Prostate gland (tissue), 2 donors: ENCODE data around the gene BATF. TPM values are rescaled to one million over a fixed set of nuclear protein-coding genes. Genes with fewer than 3 reads are reported as not detected.
A peak's percentile ranks its signal among the peaks of the same experiment; 100 is the strongest.
"Not testable (repeated sequence)": the region's sequence is repeated elsewhere in the genome, so short reads cannot be mapped to it uniquely, and the experiment has no call there.

Source experiments
- DNase-seq: peaks from one replicate; pipeline ENCODE4 v3.0.0-alpha.2; 2019; ENCODE audit warnings: low spot score
- H3K27ac ChIP-seq, 2 donors: fragments of 200-600 bp; sonication (generic); 2 replicates each; pipeline ENCODE4 v1.5.1; 2017 to 2019
- H3K27me3 ChIP-seq: fragments of 200-600 bp; sonication (generic); replicated peaks from 2 replicates; pipeline ENCODE4 v1.5.1; 2019; ENCODE audit not compliant: insufficient read depth
- H3K36me3 ChIP-seq, 2 donors: fragments of 200-600 bp; sonication (generic); 1 replicate in 1 of 2; 2 replicates in 1 of 2; pipeline versions ENCODE4 v1.5.1 to v1.8.1; 2017 to 2019
- H3K4me1 ChIP-seq: fragments of 200-600 bp; sonication (generic); replicated peaks from 2 replicates; pipeline ENCODE4 v1.5.1; 2019
- H3K4me3 ChIP-seq, 2 donors: fragments of 200-600 bp; sonication (generic); 2 replicates each; pipeline ENCODE4 v1.5.1; 2017 to 2019
- H3K9me3 ChIP-seq: fragments of 200-600 bp; sonication (generic); 2 replicates; pipeline ENCODE4 v1.5.1; 2017
- POLR2A ChIP-seq: fragments of 450-650 bp; IDR thresholded peaks from one replicate; pipeline ENCODE4 v1.6.1; 2016; ENCODE audit warnings: antibody characterized with exemption, mild to moderate bottlenecking
- POLR2AphosphoS5 ChIP-seq: sonication (generic); formaldehyde crosslinking; IDR thresholded peaks from one replicate; pipeline ENCODE4 v1.6.1; 2017; ENCODE audit warnings: antibody characterized with exemption
- WGBS: methylation state at CpG from one replicate; pipeline ENCODE4 v1.1.5; 2018; 5-methylcytosine and 5-hydroxymethylcytosine counted together
- intact Hi-C: fragments of 100-400 bp; cut with DNase I; formaldehyde crosslinking; loops from one replicate; pipeline ENCODE4 v1.14.2; 2022
- total RNA-seq, 2 donors: library from RNA; depleted of rRNA; stranded (reverse); fragments of >200 nt; gene quantifications; one replicate each; pipeline ENCODE4 v1.1.0, GENCODE V29; 2016
- TF ChIP-seq, protein P1 (sequence below), 4 experiments: fragments of 200-600 bp in 2 of 4; fragments of 450-650 bp in 2 of 4; sonication (generic) in 2 of 4; IDR thresholded peaks; 1 replicate in 3 of 4; 2 replicates in 1 of 4; pipeline ENCODE4 v1.5.1; 2016 to 2019; ENCODE audit warnings: antibody characterized with exemption in 4 of 4, mild to moderate bottlenecking in 2 of 4, moderate library complexity in 2 of 4

BATF gene, protein sequence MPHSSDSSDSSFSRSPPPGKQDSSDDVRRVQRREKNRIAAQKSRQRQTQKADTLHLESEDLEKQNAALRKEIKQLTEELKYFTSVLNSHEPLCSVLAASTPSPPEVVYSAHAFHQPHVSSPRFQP
- 10 to 100 TPM in 1 of 2 donors, 1 to 10 TPM in 1; 3.1 to 11.8 TPM for total RNA-seq

DNA sequence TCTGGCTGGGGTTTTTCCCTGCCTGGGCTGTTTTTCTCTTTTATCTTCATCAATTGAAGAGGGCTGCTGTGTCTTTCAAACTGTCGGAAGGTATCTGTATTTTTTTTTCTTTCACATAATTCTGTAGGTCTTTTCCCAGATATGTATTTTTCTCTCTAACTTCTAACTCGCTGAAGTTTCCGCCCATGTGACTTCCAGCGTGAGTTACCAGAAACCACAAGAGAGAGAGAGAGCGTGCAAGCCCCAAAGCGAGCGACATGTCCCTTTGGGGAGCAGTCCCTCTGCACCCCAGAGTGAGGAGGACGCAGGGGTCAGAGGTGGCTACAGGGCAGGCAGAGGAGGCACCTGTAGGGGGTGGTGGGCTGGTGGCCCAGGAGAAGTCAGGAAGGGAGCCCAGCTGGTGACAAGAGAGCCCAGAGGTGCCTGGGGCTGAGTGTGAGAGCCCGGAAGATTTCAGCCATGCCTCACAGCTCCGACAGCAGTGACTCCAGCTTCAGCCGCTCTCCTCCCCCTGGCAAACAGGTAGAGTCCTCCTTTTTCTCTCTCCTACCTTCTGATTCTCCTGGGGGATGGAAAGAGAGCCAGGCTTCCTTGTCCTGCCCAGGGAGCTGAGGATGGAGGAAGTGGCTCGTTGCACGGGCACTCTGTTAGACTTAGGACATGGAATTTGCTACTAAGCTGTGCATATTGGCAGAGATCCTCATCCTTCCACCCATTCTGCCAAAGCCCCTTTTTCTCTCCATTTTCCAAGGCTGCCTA, at the start of gene BATF:
BATF (plus strand) TSS at position 246 of the 759 bp plus-strand sequence; CDS start at position 460, 214 bp downstream.
- H3K4me3 ChIP-seq = peak within 1 kb of the TSS; percentile 0 to 6
- no peak for DNase-seq
- peak; percentile 31 for TF ChIP-seq POLR2A
- TF ChIP-seq, protein P1, sequence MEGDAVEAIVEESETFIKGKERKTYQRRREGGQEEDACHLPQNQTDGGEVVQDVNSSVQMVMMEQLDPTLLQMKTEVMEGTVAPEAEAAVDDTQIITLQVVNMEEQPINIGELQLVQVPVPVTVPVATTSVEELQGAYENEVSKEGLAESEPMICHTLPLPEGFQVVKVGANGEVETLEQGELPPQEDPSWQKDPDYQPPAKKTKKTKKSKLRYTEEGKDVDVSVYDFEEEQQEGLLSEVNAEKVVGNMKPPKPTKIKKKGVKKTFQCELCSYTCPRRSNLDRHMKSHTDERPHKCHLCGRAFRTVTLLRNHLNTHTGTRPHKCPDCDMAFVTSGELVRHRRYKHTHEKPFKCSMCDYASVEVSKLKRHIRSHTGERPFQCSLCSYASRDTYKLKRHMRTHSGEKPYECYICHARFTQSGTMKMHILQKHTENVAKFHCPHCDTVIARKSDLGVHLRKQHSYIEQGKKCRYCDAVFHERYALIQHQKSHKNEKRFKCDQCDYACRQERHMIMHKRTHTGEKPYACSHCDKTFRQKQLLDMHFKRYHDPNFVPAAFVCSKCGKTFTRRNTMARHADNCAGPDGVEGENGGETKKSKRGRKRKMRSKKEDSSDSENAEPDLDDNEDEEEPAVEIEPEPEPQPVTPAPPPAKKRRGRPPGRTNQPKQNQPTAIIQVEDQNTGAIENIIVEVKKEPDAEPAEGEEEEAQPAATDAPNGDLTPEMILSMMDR (IDR thresholded peaks at IDR 0.05) = no peak
- no peak for TF ChIP-seq POLR2AphosphoS5
- no peaks in the 10 kb centered on the region for H3K36me3 ChIP-seq
- no peaks in the 10 kb centered on the region for H3K27me3 ChIP-seq
- intact Hi-C loops = no loop called here
- peak within 1 kb of the TSS; percentile 55 to 70 for H3K27ac ChIP-seq
- no peaks in the 10 kb centered on the region for H3K9me3 ChIP-seq
- WGBS = 62% methylated on average over 13 of the region's 13 CpGs
- H3K4me1 ChIP-seq = no peaks in the 10 kb centered on the region

DNA sequence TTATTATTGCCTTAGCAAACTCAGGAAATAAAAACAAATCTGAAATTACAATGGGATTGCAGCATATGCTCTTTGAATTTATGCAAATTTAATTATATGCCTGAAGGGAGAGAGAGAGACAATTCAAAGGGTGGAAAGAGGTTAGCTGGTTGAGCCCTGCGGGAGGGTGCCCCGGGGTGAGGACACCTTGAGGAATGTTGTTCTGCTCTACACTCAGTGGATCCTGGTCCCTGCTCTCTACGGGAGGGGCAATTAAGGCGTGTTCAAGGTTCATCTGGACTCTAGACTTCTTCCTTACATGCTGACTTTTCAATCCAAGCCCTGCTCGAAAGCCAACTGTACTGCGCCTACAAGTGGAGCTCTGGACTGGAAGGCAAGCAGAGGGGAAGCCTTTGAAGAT, 48.1 kb upstream of the BATF start:
- H3K4me1 ChIP-seq, intact Hi-C loops, H3K27me3 ChIP-seq, H3K9me3 ChIP-seq, DNase-seq, H3K36me3 ChIP-seq, H3K27ac ChIP-seq, H3K4me3 ChIP-seq: not testable (repeated sequence)
- WGBS = 69% methylated on average over 6 of the region's 6 CpGs

DNA sequence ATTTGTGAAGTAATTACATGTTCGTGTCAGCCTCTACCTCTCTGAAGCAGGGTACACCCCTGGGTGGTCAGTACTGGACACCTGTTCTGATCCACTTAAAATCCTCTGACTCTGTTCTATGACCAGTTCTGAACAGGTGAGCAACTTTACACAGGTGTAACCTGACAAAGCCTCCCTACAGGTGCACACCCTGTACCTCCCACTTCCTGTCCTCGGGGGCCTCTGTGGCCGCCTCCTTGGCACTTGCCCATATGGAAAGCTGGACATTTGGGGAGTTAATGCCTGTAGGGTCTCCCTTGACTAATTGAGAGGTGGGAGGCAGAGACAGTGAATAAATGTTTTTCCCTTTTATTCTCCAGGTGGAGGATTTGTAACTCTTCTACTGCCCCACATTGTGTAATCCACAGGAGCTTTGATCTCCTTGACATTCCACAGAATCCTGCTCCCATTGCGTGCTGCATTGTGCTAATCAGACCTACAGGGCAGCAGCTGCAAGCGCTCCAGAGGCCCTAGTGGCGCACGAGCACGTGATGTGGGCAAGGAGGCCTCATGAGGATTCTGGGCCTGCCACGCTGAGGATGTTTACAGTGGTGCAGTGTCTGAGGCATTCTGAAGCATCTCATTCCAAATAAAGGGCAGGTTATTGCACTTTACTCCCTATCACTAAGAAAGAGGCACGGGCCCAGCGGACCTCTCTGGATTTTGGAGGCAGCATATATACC, 45.8 kb upstream of the BATF start:
- H3K27ac ChIP-seq = no peak overlapping the region
- TF ChIP-seq POLR2AphosphoS5 = no peak

DNA sequence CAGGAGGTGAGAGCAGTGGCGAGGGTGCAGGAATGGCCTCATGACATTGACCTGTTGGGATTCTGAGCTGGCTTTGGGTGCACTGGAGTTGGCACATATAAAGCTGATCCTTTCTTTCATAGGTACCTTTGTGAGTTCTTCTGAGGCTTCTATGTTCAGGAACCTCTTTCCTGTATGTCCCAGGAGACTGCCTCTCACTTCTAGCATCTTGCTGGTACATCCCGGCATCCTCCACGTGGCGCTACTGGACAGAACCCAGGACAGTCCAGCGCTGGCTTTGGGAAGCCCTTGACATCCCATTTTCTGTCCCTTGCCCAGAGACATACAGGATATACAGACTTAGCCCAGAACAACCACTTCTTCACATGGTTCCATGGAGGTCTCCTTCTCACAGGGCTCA, 44.4 kb upstream of the BATF start:
- Histone ChIP-seq H3K27ac (no peak overlapping the region), H3K4me3 (no peak overlapping the region), H3K36me3 (no peaks in the 10 kb centered on the region), H3K27me3 (no peaks in the 10 kb centered on the region), H3K9me3 (no peaks in the 10 kb centered on the region), H3K4me1 (no peaks in the 10 kb centered on the region)
- DNase-seq = no peak
- WGBS = 93% methylated on average over 5 of the region's 5 CpGs
- TF ChIP-seq, protein P1 (IDR thresholded peaks at IDR 0.05) = no peak
- TF ChIP-seq POLR2A (no peak), POLR2AphosphoS5 (no peak)
- intact Hi-C loops = no loop called here

More for the DNA sequence above, 45.8 kb upstream of the BATF start:
- intact Hi-C loops = no loop called here
- H3K9me3 ChIP-seq = no peaks in the 10 kb centered on the region
- no peaks in the 10 kb centered on the region for H3K27me3 ChIP-seq
- no peaks in the 10 kb centered on the region for H3K4me1 ChIP-seq
- H3K4me3 ChIP-seq = no peak overlapping the region
- H3K36me3 ChIP-seq = no peaks in the 10 kb centered on the region
- no peak for DNase-seq
- 69% methylated on average over 11 of the region's 11 CpGs for WGBS

DNA sequence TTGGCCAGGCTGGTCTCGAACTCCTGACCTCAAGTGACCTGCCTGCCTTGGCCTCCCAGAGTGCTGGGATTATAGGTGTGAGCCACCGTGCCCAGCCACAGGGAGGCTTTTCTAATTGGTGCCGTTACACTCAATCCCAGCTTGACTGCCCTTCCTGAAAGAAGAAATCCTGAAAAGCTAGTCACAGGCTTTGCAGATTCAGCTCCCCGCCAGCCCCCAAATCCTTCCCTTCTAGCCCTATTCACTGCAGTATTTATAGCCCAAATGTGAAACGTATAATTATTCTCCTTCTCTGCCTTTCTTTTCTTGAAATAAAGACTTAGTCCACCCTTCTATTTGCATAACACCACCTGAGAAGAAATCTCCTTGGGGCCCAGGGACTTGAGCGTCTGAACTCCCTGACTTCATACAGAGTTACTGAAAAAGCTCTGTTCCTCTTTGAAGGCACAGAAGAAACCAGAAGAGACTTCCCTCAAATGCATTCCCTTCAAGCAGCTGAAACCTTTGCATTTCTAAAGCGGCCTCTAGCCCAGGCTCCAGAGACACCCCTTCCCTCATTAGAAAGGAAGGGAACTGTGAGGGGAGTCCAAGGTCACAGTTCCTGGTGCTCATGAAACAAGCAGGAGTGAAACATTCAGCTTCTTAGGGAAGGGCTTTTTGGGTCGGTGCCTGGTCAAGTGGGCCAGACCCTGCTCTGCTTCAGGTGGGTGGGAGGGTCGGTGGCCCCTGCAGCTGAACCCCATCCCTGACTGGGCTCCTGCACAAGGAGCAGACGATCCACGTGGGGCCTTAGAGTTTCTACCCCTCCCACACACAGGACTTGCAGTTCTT, 42.3 kb upstream of the BATF start:
- H3K4me1 ChIP-seq = no peaks in the 10 kb centered on the region
- H3K4me3 ChIP-seq = no peak overlapping the region
- no peaks in the 10 kb centered on the region for H3K36me3 ChIP-seq
- DNase-seq = no peak
- intact Hi-C loops = no loop called here
- no peaks in the 10 kb centered on the region for H3K9me3 ChIP-seq
- TF ChIP-seq, protein P1 (IDR thresholded peaks at IDR 0.05) = no peak
- H3K27ac ChIP-seq = no peak overlapping the region
- no peaks in the 10 kb centered on the region for H3K27me3 ChIP-seq
- 54% methylated on average over 11 of the region's 11 CpGs for WGBS
